ENCODE results near the gene MARK2.

MARK2 gene

GRCh38 chr11:63920126-63920938, 81.4 kb downstream of the MARK2 start:
- DNase-seq (ENCODE audit: low spot score), result peak; percentile 89
- TF ChIP-seq CTCF (IDR thresholded peaks at IDR 0.05), result no peak
- peak overlapping the region; percentile 85 for H3K4me3 ChIP-seq

GRCh38 chr11:63920939-63921417, 82.1 kb downstream of the MARK2 start:
- H3K27ac ChIP-seq, result peak overlapping the region; percentile 89 to 98
- no peak for DNase-seq (ENCODE audit: low spot score)

More at GRCh38 chr11:63920126-63920938, 81.4 kb downstream of the MARK2 start:
- peak overlapping the region; percentile 89 to 98 for H3K27ac ChIP-seq

GRCh38 chr11:63922673-63923192, 83.8 kb downstream of the MARK2 start:
- Histone ChIP-seq H3K4me3 (no peak overlapping the region), H3K27ac (no peak overlapping the region)
- TF ChIP-seq CTCF (IDR thresholded peaks at IDR 0.05), result no peak
- DNase-seq (ENCODE audit: low spot score), result no peak

More at GRCh38 chr11:63920939-63921417, 82.1 kb downstream of the MARK2 start:
- no peak for TF ChIP-seq CTCF (IDR thresholded peaks at IDR 0.05)
- H3K4me3 ChIP-seq, result no peak overlapping the region

GRCh38 chr11:63923319-63923718, 84.4 kb downstream of the MARK2 start:
- Histone ChIP-seq H3K4me3 (no peak overlapping the region), H3K27ac (no peak overlapping the region)
- no peak for DNase-seq (ENCODE audit: low spot score)
- no peak for TF ChIP-seq CTCF (IDR thresholded peaks at IDR 0.05)

- Histone ChIP-seq H3K4me3 (no peak overlapping the region), H3K27ac (no peak overlapping the region)
- TF ChIP-seq CTCF (IDR thresholded peaks at IDR 0.05), result no peak
- no peak for DNase-seq (ENCODE audit: low spot score)
These were observed 90.7 kb downstream of the MARK2 start for GRCh38 chr11:63929616-63930015.

- DNase-seq (ENCODE audit: low spot score), result no peak
These were observed 92.1 kb downstream of the MARK2 start for GRCh38 chr11:63931045-63931444.

More at GRCh38 chr11:63931045-63931444, 92.1 kb downstream of the MARK2 start:
- Histone ChIP-seq H3K27ac (no peak overlapping the region), H3K4me3 (no peak overlapping the region)
- no peak for TF ChIP-seq CTCF (IDR thresholded peaks at IDR 0.05)

Measured in coronary artery (tissue), 2 donors.